ENCODE measurements around the gene BRAP.

DNA sequence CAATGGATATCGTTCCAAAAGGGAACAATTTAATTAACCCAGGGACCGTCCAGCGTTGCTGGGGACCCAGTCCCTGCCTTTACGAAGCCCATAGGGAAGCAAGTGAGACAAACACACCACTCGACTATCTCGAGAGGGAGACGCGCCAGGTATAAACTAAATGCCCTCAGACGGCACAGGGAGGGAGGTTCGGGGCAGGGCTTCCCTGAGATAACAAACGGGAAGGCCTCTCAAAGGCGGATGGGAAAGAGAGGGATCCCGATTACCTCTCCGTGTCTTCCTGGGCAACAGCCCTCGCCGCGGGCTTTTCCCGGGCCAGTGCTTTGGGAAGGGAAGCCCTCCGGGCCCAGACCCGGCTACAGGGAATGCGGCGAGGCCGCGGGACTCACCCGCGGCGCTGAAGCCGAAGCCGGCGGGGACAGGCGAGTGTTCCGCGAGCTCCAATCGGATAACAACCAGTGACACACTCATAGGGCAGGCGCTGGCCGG lies 390 bp downstream of the BRAP start:
- TF ChIP-seq, protein P1, sequence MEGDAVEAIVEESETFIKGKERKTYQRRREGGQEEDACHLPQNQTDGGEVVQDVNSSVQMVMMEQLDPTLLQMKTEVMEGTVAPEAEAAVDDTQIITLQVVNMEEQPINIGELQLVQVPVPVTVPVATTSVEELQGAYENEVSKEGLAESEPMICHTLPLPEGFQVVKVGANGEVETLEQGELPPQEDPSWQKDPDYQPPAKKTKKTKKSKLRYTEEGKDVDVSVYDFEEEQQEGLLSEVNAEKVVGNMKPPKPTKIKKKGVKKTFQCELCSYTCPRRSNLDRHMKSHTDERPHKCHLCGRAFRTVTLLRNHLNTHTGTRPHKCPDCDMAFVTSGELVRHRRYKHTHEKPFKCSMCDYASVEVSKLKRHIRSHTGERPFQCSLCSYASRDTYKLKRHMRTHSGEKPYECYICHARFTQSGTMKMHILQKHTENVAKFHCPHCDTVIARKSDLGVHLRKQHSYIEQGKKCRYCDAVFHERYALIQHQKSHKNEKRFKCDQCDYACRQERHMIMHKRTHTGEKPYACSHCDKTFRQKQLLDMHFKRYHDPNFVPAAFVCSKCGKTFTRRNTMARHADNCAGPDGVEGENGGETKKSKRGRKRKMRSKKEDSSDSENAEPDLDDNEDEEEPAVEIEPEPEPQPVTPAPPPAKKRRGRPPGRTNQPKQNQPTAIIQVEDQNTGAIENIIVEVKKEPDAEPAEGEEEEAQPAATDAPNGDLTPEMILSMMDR (IDR thresholded peaks at IDR 0.05), result no peak
- no peak for TF ChIP-seq EP300 (IDR thresholded peaks at IDR 0.05; ENCODE audit: borderline replicate concordance in 1 of 2, low read depth in 1 of 2, low read length in 1 of 2)
